Activated CD4-positive, alpha-beta T cell treated with anti-CD3 and anti-CD28 coated beads for 36 hours (primary cell): ENCODE measurements around the gene TOP1. TPM values are rescaled to one million over a fixed set of nuclear protein-coding genes. Genes with fewer than 3 reads are reported as not detected.

Experiments used
- ATAC-seq: fragments of 200-7000 bp; cut with Tn5 transposase; one replicate; pipeline ENCODE4 v1.10.0; 2021; ENCODE audit warnings: mild to moderate bottlenecking, moderate library complexity
- CTCF ChIA-PET: fragments of 350-600 bp; sonication (Branson Sonifier 250); formaldehyde crosslinking; loops from one replicate; lab custom pipeline; 2021; ENCODE audit warnings: antibody characterized with exemption; lab: Charles Lee
- POLR2A ChIA-PET: fragments of 350-600 bp; sonication (Branson Sonifier 250); formaldehyde crosslinking; loops from one replicate; lab custom pipeline; 2021; ENCODE audit warnings: antibody characterized with exemption, inconsistent platforms; lab: Charles Lee
- DNase-seq: peaks from one replicate; pipeline ENCODE4 v3.0.0-alpha.2; 2020
- H3K27ac Mint-ChIP-seq: one replicate; pipeline ENCODE4 v1.8.0; 2021; ENCODE audit warnings: mixed read lengths
- H3K27me3 Mint-ChIP-seq: one replicate; pipeline ENCODE4 v1.8.0; 2021; ENCODE audit warnings: mixed read lengths
- H3K36me3 Mint-ChIP-seq: one replicate; pipeline ENCODE4 v1.8.0; 2021; ENCODE audit warnings: low read depth, mixed read lengths
- H3K4me1 Mint-ChIP-seq: one replicate; pipeline ENCODE4 v1.8.0; 2021; ENCODE audit warnings: mixed read lengths
- H3K4me3 Mint-ChIP-seq: one replicate; pipeline ENCODE4 v1.8.0; 2021; ENCODE audit warnings: mild to moderate bottlenecking, moderate library complexity, mixed read lengths
- H3K9me3 Mint-ChIP-seq: one replicate; pipeline ENCODE4 v1.8.0; 2021; ENCODE audit warnings: low read depth, mixed read lengths
- intact Hi-C, 2 experiments: fragments of 100-400 bp; cut with DNase I in 1 of 2; cut with micrococcal nuclease in 1 of 2; formaldehyde crosslinking; loops; one replicate each; pipeline versions ENCODE4 v1.14.2 to v1.15.1; 2022 to 2024; cut with DNase I, micrococcal nuclease
- total RNA-seq, 2 experiments: library from RNA; stranded (reverse); gene quantifications; one replicate each; pipeline ENCODE4 v1.2.3, GENCODE V29; 2021

Gene TOP1
- total RNA-seq, 2 experiments from 2014 or later = 111 to 124 TPM

GRCh38 chr20:41076776-41077175 is 48.2 kb downstream of the TOP1 start:
- Mint-ChIP-seq H3K36me3 (peaks cover 36% of the 10 kb centered on the region), H3K9me3 (no peaks in the 10 kb centered on the region), H3K4me3 (no peak overlapping the region), H3K27me3 (no peaks in the 10 kb centered on the region), H3K4me1 (peaks cover 68% of the 10 kb centered on the region), H3K27ac (peak overlapping the region; percentile 55)
- ChIA-PET POLR2A (interaction anchor here (0.9 kb wide), 1 partner anchor 10 kb away, joined by 3 read pairs; no protein-coding TSS in a partner anchor), CTCF (interaction anchor here (1.2 to 3.1 kb wide), 4 partner anchors 18 to 264 kb away, joined by 3 to 10 read pairs (median 4); partner anchors contain the start of gene LPIN3)
- no peak for DNase-seq
- intact Hi-C loops = loop anchor here in 1 of 2 experiments (5.0 kb wide), 1 partner anchor 84 kb away; no protein-coding TSS in a partner anchor
- ATAC-seq = peak; percentile 38

GRCh38 chr20:41078329-41078728 is 49.7 kb downstream of the TOP1 start:
- no peak overlapping the region for H3K4me3 Mint-ChIP-seq
- DNase-seq (no peak), ATAC-seq (no peak)
- H3K27ac Mint-ChIP-seq = peak overlapping the region; percentile 70
- H3K4me1 Mint-ChIP-seq = peaks cover 52% of the 10 kb centered on the region
- no peaks in the 10 kb centered on the region for H3K9me3 Mint-ChIP-seq
- intact Hi-C loops = loop anchor here in 1 of 2 experiments (5.0 kb wide), 1 partner anchor 86 kb away; no protein-coding TSS in a partner anchor
- no peaks in the 10 kb centered on the region for H3K27me3 Mint-ChIP-seq
- ChIA-PET CTCF (interaction anchor here (1.6 kb wide), 1 partner anchor 116 kb away, joined by 5 read pairs; no protein-coding TSS in a partner anchor), POLR2A (no interaction called here)
- H3K36me3 Mint-ChIP-seq = peaks cover 43% of the 10 kb centered on the region

- Mint-ChIP-seq H3K27ac (peak overlapping the region; percentile 70), H3K4me1 (peaks cover 47% of the 10 kb centered on the region), H3K9me3 (no peaks in the 10 kb centered on the region), H3K4me3 (no peak overlapping the region), H3K27me3 (no peaks in the 10 kb centered on the region), H3K36me3 (peaks cover 51% of the 10 kb centered on the region)
- ChIA-PET CTCF (interaction anchor here (0.6 to 3.2 kb wide), 5 partner anchors 16 to 116 kb away, joined by 3 to 20 read pairs (median 5); no protein-coding TSS in a partner anchor), POLR2A (no interaction called here)
- intact Hi-C loops = loop anchor here in 1 of 2 experiments (5.0 kb wide), 1 partner anchor 87 kb away; no protein-coding TSS in a partner anchor
- ATAC-seq (no peak), DNase-seq (no peak)
Observed at GRCh38 chr20:41079066-41079465, 50.4 kb downstream of the TOP1 start.

GRCh38 chr20:41080866-41081265 is 52.2 kb downstream of the TOP1 start:
- DNase-seq (no peak), ATAC-seq (no peak)
- ChIA-PET POLR2A (no interaction called here), CTCF (interaction anchor here (2.4 to 3.2 kb wide), 2 partner anchors 14 to 90 kb away, joined by 10 to 20 read pairs; no protein-coding TSS in a partner anchor)
- peaks cover 41% of the 10 kb centered on the region for H3K4me1 Mint-ChIP-seq
- intact Hi-C loops = no loop called here
- H3K27me3 Mint-ChIP-seq = no peaks in the 10 kb centered on the region
- H3K27ac Mint-ChIP-seq = peak overlapping the region; percentile 63
- no peak overlapping the region for H3K4me3 Mint-ChIP-seq
- no peaks in the 10 kb centered on the region for H3K9me3 Mint-ChIP-seq
- H3K36me3 Mint-ChIP-seq = peaks cover 65% of the 10 kb centered on the region

GRCh38 chr20:41081276-41081814 is 52.7 kb downstream of the TOP1 start:
- Mint-ChIP-seq H3K4me1 (peaks cover 38% of the 10 kb centered on the region), H3K4me3 (no peak overlapping the region), H3K27ac (peak overlapping the region; percentile 63), H3K27me3 (no peaks in the 10 kb centered on the region), H3K36me3 (peaks cover 62% of the 10 kb centered on the region), H3K9me3 (no peaks in the 10 kb centered on the region)
- ChIA-PET POLR2A (no interaction called here), CTCF (interaction anchor here (0.7 to 3.2 kb wide), 4 partner anchors 11 to 91 kb away, joined by 3 to 20 read pairs (median 4); no protein-coding TSS in a partner anchor)
- ATAC-seq (no peak), DNase-seq (no peak)
- intact Hi-C loops = no loop called here

- no peak for ATAC-seq
- ChIA-PET CTCF (interaction anchor here (0.6 to 3.2 kb wide), 7 partner anchors 11 to 92 kb away, joined by 3 to 20 read pairs (median 3); no protein-coding TSS in a partner anchor), POLR2A (no interaction called here)
- H3K27me3 Mint-ChIP-seq = no peaks in the 10 kb centered on the region
- H3K27ac Mint-ChIP-seq = no peak overlapping the region
- H3K4me3 Mint-ChIP-seq = no peak overlapping the region
- H3K9me3 Mint-ChIP-seq = no peaks in the 10 kb centered on the region
- peaks cover 62% of the 10 kb centered on the region for H3K36me3 Mint-ChIP-seq
- peaks cover 38% of the 10 kb centered on the region for H3K4me1 Mint-ChIP-seq
- no peak for DNase-seq
- intact Hi-C loops = no loop called here
Observed at GRCh38 chr20:41082306-41082705, 53.7 kb downstream of the TOP1 start.

- DNase-seq (no peak), ATAC-seq (no peak)
- CTCF ChIA-PET = interaction anchor here (0.7 to 1.4 kb wide), 3 partner anchors 9 to 117 kb away, joined by 4 to 6 read pairs (median 6); no protein-coding TSS in a partner anchor
- peaks cover 25% of the 10 kb centered on the region for H3K4me1 Mint-ChIP-seq
- H3K4me3 Mint-ChIP-seq = no peak overlapping the region
- no peaks in the 10 kb centered on the region for H3K27me3 Mint-ChIP-seq
- peak overlapping the region; percentile 72 for H3K27ac Mint-ChIP-seq
- intact Hi-C loops = no loop called here
- H3K9me3 Mint-ChIP-seq = no peaks in the 10 kb centered on the region
- H3K36me3 Mint-ChIP-seq = peaks cover 62% of the 10 kb centered on the region
- POLR2A ChIA-PET = interaction anchor here (0.6 kb wide), 1 partner anchor 42 kb away, joined by 5 read pairs; no protein-coding TSS in a partner anchor
Observed at GRCh38 chr20:41085606-41086005, 57.0 kb downstream of the TOP1 start.

GRCh38 chr20:41086402-41087324 is 58.0 kb downstream of the TOP1 start:
- H3K4me1 Mint-ChIP-seq = peaks cover 20% of the 10 kb centered on the region
- H3K27me3 Mint-ChIP-seq = no peaks in the 10 kb centered on the region
- no peak overlapping the region for H3K4me3 Mint-ChIP-seq
- POLR2A ChIA-PET = interaction anchor here (0.5 kb wide), 1 partner anchor 9 kb away, joined by 3 read pairs; no protein-coding TSS in a partner anchor
- peaks cover 56% of the 10 kb centered on the region for H3K36me3 Mint-ChIP-seq
- ATAC-seq = no peak
- no peak for DNase-seq
- CTCF ChIA-PET = interaction anchor here (1.4 to 2.1 kb wide), 3 partner anchors 9 to 118 kb away, joined by 6 to 8 read pairs (median 7); no protein-coding TSS in a partner anchor
- no peaks in the 10 kb centered on the region for H3K9me3 Mint-ChIP-seq
- peak overlapping the region; percentile 71 for H3K27ac Mint-ChIP-seq
- intact Hi-C loops = no loop called here

- ATAC-seq (no peak), DNase-seq (no peak)
- H3K27ac Mint-ChIP-seq = peak overlapping the region; percentile 71
- ChIA-PET CTCF (interaction anchor here (0.7 to 2.1 kb wide), 4 partner anchors 8 to 124 kb away, joined by 3 to 8 read pairs (median 6); no protein-coding TSS in a partner anchor), POLR2A (interaction anchor here (0.5 to 0.6 kb wide), 2 partner anchors 10 to 78 kb away, joined by 3 to 6 read pairs; no protein-coding TSS in a partner anchor)
- H3K4me1 Mint-ChIP-seq = peaks cover 20% of the 10 kb centered on the region
- H3K9me3 Mint-ChIP-seq = no peaks in the 10 kb centered on the region
- intact Hi-C loops = no loop called here
- H3K36me3 Mint-ChIP-seq = peaks cover 58% of the 10 kb centered on the region
- no peaks in the 10 kb centered on the region for H3K27me3 Mint-ChIP-seq
- no peak overlapping the region for H3K4me3 Mint-ChIP-seq
Observed at GRCh38 chr20:41087325-41087685, 58.7 kb downstream of the TOP1 start.

GRCh38 chr20:41087777-41088176 is 59.2 kb downstream of the TOP1 start:
- DNase-seq = no peak
- POLR2A ChIA-PET = interaction anchor here (0.6 kb wide), 1 partner anchor 79 kb away, joined by 6 read pairs; no protein-coding TSS in a partner anchor
- CTCF ChIA-PET = interaction anchor here (0.7 to 2.1 kb wide), 3 partner anchors 15 to 125 kb away, joined by 3 to 7 read pairs (median 5); no protein-coding TSS in a partner anchor
- intact Hi-C loops = no loop called here
- ATAC-seq = no peak
- H3K4me1 Mint-ChIP-seq = peaks cover 20% of the 10 kb centered on the region
- H3K27ac Mint-ChIP-seq = no peak overlapping the region
- H3K9me3 Mint-ChIP-seq = no peaks in the 10 kb centered on the region
- H3K4me3 Mint-ChIP-seq = no peak overlapping the region
- no peaks in the 10 kb centered on the region for H3K27me3 Mint-ChIP-seq
- peaks cover 57% of the 10 kb centered on the region for H3K36me3 Mint-ChIP-seq
